Loucy (cell line): Measurements from ENCODE around the gene LCN9.

Experiments used
- CTCF ChIP-seq: fragments of 200-600 bp; sonication (generic); conservative IDR thresholded peaks from 2 replicates; pipeline ENCODE4 v1.5.1; 2014; ENCODE audit warnings: mild to moderate bottlenecking, antibody characterized with exemption, low read length
- EZH2phosphoT487 ChIP-seq: fragments of 200-600 bp; IDR thresholded peaks from 2 replicates; pipeline ENCODE4 v1.6.1; 2018; ENCODE audit warnings: antibody characterized with exemption, mild to moderate bottlenecking, moderate library complexity, borderline replicate concordance

- TF ChIP-seq CTCF (no peak), EZH2phosphoT487 (no peak)
Measured at GRCh38 chr9:135700525-135700924, 37.4 kb downstream of the LCN9 start.
